Amniotic epithelial cell (primary cell): ENCODE measurements around the gene ALKBH8.
"Not testable (repeated sequence)": the region's sequence is repeated elsewhere in the genome, so short reads cannot be mapped to it uniquely, and the experiment has no call there.

Experiments used
- DNase-seq: peaks from one replicate; pipeline ENCODE4 v3.0.0-alpha.2; 2010; ENCODE audit warnings: low read depth

ALKBH8 gene, protein sequence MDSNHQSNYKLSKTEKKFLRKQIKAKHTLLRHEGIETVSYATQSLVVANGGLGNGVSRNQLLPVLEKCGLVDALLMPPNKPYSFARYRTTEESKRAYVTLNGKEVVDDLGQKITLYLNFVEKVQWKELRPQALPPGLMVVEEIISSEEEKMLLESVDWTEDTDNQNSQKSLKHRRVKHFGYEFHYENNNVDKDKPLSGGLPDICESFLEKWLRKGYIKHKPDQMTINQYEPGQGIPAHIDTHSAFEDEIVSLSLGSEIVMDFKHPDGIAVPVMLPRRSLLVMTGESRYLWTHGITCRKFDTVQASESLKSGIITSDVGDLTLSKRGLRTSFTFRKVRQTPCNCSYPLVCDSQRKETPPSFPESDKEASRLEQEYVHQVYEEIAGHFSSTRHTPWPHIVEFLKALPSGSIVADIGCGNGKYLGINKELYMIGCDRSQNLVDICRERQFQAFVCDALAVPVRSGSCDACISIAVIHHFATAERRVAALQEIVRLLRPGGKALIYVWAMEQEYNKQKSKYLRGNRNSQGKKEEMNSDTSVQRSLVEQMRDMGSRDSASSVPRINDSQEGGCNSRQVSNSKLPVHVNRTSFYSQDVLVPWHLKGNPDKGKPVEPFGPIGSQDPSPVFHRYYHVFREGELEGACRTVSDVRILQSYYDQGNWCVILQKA

DNA sequence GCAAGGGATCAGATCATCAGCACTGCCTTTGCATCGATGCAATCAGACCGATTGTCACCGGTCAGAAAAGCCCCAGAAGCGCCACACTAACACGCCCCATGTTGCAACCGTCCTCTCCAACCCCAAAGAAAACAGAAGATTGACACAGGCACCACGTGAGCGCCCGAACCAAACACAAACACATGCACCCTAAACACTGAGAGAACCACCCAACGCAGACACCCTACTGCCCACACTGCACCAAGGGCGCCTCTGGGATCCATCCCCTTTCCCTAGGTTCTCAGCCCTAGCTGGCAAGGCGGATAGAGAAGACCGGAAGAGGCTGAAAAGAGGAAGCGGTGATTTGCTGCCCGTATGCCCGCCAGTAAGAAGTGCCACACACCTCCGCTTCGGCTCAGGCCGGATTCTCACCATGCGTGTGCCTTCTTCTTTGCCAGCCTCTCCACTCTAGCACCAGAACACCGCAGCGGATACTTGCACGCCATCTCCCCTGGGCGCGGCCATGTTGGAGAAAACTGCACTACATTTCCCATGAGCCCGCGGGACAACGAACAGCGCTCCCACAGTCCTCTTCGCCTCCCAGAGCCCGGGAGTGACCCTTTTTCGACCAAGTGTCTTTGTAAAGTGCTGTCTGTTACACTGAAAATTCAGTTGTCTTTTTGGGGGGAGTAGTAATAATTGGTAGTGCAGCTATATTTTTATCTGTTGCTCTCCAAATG, at the start of gene ALKBH8:
Gene ALKBH8, minus strand, starts transcription at position 517 of the 719 bp plus-strand sequence. CDS start 4,842 bp downstream, outside the sequence.
- peak; percentile 53 for DNase-seq

DNA sequence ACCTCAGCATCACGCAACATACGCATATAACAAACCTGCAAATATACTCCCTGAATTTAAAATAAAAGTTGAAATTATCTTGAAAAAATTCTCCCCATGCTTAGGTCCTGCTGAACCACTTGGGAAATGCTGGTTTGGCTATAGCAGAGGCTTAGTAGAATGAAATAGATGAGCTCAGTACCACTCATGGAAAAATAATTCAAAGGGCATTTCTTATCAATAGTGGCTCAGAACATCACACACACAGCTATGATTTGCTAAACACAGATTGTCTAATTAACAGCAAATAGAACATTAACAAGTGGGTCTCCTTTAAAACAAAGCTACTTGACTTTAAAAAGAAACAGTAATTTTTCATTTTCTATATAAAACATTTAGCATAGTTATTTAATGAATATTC, 46.9 kb upstream of the ALKBH8 start:
- no peak for DNase-seq

DNA sequence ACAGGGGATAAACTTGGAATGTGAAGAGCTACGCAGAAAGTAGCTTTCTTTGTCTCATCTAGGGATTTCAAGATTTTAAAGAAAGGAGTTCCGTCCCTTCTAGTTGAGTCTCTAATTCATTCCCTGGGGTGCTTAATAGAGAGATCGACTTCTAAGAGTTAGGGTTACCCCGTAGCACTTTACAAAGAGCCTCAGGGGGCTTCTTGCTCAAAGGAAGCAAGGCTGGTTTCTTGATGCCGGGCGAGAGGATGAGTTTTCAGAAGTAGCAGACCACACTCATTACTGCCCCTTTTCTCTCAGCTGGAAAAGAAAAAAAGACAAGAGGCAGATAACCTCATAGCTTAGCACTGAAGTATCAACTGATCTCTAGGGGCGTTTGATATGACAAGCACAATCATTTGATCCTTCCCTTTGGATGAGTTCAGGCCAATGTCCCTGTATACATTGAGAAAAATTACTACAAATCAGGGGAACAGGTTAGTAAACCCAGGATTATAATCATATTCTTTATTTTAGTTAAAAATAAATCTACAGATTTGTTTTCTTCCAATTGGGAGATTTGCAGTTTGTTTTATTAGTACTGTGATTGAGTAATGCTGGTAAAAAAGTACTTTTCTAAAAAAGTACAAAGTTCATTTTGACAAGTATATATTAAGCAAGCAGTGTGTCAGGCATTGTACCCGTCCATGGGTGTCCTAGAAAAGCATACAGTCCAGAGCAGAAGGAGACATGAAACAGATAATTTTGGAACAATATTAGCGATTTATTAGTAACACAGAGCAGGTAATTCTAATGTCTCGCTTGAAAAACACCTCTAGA, 44.1 kb upstream of the ALKBH8 start:
- no peak for DNase-seq

DNA sequence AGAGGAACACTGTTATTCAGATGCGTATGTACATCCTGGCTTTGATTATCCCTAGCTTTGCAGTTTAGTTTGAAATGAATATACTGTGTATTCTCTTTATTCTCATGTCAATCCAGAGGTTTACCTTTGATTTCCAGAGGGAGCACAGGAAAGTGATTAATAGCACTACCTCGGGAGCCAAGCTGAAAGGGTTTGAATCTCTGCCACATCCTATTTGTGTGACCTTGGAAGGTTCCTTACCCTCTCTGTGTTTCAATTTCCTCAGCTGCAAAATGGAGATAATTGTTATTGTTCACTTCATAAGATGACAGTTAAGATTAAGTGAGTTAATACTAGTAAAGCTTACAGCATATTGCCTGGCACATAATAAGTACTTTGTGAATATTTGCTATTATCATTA, 43.3 kb upstream of the ALKBH8 start:
- no peak for DNase-seq

DNA sequence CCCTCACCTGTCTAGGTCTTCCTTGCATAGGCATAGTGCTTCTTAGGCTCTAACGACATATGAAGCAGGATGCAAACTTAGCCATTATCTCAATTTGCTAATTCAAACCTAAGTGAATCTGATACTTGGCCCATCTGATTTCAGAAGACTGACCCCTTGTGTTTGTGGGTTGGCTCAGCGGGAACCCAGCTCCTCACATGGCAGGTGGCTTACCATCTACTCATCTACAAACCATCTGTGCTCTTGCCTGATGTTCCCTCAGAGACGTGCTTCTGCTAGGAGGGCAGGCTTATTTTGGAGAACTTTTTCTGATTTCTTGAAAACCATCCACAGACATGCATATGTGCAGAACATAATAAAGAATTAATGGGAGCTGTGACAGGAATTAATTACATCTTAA, 40.6 kb upstream of the ALKBH8 start:
- no peak for DNase-seq

DNA sequence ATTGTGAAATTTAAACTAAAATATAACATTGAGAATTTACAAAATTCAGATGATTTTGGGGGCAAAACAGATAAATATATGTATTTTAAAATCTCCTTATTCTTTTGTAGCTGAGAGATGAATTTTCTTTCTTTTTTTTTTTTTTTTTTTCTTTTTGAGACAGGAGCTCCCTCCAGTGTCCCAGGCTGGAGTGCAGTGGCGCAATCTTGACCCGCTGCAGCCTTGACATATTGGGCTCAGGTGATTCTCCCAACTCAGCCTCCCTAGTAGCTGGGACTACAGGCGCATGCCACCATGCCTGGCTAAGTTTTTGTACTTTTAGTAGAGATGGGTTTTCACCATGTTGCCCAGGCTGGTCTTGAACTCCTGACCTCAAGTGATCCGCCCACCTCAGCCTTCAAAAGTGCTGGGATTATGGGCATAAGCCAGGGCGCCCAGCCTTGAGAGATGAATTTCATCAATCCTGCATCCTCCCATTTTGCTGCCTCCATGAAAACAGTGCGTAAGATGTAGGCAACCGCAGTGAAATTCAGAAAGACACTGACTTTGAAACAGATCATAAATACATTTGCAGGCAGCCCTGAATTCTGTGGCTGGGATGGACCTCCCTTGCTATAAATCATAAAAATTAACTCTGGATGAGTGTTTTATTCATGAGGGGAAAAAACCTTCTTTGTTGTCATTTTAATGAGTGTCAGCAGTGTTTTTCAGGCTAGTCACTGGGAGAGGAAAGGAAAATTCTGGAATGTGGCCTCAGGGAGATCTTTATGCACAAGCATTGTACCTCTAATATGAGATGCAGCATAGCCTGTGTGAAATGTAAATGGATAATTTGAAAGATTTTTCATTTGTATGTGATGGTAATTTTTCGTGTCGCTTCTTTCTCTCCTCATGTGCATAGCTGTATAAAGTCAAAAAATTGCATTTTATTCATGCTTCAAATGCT, 39.8 kb upstream of the ALKBH8 start:
- no peak for DNase-seq

DNA sequence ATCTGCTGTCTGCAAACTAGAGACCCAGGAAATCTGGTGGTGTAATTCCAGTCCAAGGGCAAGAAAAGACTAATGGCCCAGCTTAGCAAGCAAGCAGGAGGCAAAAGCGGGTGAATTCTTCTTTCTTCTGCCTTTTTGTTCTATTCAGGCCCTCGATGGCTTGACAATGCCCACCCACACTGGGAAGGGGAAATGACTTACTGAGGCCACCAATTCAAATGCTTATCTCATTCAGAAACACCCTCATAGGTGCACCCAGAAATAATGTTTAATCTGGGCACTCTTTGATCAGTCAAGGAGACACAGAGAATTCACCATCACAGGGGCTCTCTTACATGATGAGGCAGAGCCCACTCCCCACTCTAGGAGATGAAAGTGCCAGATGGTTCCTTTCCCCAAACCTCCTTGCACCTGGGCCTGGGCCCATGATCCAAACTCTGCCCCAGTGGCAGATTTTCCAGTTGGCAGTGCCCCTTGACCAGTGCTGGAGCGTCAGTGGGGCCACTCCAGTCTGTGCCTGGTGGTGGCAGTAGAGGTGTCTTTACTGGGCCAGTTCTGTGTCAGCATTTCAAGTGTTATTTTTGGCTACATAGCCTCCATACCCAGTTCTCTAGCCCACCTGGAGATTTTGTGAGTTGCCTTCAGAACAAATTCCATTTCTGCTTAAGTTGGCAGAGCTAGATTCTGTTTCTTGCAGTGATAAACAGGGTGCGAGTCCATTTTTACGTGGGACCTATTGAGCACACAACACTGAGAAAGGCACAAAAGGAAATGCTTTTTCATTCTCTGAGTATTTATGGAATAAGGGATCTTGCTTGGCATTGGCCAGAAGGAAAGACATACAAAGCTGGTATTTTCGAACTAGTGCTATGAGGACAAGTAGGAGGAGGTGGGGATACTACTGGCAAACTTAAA, 32.9 kb upstream of the ALKBH8 start:
- no peak for DNase-seq

DNA sequence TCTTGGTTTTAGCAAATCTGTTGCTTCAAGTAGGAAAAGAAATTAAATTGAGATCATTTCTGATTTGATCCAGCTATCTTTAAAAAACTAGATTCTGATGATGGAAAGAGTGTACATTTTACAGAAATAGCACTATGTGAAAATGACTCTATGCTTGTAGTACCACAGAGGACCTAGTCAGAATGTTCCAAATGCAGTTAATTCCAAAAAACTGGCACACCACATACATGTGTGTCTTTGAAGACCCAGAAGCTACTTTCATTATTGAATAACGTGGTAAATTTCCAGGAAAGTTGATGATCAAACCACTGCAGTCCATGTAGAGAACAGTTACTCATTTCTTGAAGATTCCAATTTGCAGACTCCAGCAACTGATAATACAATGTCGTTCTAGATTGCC, 29.2 kb upstream of the ALKBH8 start:
- DNase-seq = no peak

DNA sequence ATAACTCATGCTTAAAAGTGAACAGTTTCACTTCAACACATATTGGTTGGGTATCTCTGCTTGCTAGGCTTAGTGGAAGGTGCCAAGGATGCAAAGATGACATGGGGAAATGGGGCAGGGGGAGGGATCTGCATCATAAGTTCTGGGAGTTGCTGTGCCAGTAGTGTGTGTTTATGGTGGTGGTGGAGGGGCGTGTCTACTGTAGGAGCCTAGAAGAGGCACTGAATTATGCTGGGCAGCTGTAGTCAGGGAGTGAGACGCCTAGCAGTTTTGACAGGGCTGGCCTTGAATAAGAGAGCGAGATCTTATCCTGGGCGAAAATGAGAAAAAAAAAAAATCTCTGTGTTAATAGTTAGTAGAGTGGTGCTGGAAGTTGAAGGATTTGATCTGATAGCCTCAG, 28.4 kb upstream of the ALKBH8 start:
- no peak for DNase-seq

DNA sequence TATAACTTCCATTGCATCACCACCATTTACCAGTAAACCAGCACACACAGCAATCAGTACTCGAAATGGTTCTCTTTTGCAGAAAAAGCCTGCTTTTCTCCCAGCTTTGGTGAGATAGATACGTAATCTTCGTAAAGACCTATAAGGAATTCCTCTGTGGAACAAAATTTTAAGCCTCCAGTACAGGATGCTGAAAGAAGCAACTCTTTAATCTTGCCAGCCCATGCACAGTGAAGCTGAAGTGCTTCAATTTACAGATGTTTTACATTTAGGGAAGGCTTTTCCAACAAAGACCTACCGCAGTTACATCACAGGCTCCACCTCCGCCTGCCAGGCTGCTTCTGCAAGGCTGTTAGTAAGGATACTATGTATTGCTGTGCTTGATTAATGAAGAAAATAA, 27.3 kb upstream of the ALKBH8 start:
- DNase-seq = no peak

DNA sequence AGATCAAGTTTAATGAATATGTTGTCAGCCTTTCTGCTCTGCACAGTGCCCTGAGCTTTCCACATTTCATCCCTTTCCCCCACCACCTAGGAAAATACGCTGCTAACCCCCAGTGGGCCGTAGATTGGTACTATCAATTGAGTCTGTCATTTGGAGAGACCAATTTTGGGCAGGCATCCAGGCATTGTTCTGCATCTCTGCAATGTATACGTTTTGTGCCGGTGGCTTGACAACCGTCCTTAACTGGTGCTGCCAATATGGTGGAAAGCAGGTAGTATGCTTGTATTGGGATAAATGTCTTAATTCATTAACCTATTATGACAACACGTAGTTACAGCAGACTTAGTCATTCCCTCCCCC, 26.7 kb upstream of the ALKBH8 start:
- DNase-seq = no peak

DNA sequence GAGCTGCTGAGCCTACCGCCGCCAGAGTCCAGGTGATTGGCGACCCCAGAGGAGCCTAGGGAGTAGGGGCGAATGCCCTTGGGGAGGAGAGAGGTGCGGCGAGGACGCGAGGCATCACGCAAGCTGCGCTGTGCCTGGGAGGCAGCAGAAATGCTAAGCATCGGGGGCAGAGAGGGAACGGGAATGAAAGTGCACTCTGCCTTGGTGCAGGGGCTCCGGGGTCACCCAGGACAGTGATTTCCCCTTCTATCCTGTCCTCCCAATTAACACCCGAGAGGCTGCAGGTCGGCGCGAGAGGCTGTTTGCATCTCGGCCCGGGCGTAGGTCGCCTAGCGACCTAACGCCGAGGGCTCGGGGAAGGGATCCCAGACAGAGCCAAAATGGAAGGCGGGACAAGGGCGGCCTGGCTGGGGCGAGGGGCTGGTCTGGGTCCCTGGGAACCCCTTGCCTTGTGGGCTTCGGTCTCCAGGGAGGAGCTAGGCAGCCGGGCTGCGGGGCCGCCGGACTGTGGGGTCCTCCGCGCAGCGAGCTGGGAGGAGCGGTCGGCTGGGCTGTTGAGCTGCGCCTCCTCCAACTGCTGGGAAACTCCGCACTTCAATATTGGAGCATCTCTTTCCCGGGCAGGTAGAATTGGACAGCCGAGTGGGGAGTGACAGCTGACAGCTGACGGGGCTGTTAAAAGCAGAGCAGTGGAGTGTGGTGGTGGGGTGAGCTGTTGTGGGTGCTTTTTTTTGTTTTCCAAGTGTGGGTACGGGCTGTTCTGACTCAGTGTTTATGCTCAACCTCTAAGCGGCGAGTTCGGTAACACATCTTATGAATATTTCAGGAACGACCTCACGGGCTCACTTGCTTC, 26.1 kb upstream of the ALKBH8 start:
- DNase-seq = peak; percentile 39

DNA sequence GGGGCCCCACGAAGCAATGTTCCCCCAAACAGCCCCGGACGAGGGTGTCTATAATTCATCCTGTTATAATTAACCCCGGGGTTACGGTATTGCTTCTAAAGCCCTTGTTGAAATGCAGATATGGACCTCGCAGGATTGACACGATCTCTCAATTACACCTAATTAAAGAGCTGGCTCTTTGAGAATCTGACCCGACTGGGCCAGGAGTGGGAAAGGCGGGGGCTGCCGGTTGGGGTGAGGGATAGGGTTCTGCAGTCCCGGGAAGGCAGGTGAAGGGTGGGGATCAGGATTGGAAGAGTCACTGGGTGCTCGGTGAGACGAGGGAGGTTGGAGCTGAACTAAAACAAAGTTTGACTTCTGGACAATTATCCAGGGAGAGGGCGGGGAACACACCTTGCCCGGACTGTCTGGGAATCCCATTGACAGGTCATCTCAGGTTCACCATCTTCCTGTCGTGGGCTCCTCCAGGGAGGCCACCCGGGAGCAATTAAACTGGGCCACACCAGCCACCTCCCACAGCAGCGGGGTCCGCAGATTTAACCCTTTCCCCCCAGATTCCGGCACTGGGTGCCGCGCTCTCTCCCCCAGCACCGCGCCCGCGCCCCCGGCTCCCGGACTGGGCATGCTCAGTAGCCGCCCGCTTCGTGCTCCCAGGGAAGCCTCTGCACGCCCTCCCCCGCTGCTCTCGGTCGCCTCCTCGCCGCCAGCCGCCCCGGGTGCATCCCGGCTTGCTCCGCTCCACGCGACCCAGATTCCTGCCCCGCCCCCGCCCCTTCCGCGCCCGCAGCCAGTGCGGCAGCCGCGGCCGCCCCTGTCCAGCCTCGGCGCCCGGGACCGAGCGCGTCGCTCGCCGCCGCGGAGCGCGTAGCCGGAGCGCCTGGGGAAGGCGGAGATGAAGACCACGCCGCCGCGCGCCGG, 25.2 kb upstream of the ALKBH8 start, which contains the start of gene ELMOD1:
Gene ELMOD1, plus strand, starts transcription at position 688 of the 918 bp plus-strand sequence. CDS start 27,043 bp downstream, outside the sequence.
- DNase-seq = no peak

DNA sequence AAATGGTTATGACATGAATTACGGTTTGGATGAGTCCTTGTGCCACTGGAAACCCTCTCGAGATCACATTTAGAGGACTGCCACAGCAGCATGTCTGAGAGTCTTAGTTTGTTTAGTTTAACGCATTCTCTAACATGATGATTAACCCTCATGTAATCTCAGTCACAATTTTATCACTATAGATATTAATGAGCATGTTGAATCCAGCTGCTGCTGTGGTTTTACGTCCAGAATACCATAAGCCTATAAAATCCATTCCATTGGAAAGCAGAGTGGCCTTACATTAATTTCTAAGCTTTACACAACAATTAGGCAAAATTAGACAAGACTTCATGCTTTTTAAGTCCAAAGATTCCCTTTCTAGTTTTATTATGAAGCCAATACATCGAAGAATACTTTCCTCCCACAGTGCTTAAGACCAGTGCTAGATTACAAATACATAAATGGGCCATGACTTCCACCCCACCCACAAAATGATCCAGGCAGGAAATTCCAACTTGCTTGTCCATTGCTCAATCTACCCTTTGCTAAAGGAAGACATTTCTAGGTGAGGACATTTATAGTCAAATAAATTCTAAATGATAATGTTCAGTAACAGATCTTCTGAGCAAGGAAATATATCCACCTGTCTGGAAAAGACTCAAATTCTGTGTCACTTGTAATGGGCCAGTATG, 21.9 kb upstream of the ALKBH8 start:
- DNase-seq = peak; percentile 75

DNA sequence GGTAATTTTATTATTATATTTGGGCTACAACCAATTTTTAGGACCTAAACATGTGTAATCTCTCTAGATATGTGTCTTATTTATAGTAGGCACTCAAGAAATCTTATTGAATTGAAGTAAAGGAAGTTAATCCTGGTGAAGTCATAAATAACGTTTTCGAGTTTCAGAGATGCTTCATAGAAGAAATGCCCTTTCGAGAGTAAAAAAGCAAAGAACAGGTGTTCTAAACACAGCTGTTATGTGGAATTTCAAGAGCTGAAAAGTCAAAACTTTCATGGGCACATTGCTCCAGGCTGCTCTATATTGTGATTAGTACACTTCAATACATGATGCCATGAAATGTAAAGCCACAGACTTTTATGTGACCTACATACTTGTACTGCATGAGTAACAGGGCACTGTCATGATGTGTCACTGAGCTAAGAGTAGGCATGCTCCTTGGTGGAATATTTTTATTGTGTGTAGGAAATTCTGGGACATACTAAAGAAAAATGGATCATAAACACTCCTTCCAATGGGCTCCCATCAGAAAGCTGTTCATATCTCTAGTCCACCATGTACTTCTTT, 18.2 kb upstream of the ALKBH8 start:
- no peak for DNase-seq

DNA sequence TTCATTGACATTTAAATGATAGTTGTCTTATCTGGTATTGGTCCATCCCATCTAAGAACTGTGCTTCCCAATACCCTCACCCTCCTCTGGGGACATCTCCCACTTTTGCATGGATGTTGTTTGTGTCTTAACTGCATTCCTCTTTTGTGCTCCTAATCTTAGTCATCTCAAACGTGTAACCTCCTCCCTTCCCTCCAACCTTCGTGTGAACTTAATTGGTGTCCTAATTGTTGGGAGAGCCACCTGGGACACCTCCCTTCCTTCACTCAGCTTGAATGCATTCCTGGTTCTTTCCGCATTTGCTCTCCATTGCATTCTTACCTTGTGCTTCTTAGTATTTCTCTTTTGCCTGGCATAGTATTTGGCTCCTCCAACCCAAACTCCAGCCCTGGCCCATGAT, 15.6 kb upstream of the ALKBH8 start:
- DNase-seq = no peak

DNA sequence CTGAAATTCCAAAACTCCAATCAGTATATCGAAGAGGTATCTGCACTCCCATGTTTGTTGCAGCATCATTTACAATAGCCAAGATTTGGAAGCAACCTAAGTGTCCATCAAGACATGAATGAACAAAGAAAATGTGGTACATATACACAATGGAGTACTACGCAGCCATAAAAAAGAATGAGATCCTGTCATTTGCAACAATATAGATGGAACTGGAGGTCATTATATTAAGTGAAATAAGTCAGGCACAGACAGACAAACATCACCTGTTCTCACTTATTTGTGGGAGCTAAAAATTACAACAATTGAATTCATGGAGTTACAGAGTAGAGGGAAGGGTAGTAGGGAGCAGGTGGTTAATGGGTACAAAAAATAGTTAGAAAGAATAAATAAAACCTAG, 13.6 kb upstream of the ALKBH8 start:
- not testable (repeated sequence) for DNase-seq
